ENCODE data around the gene AHI1. TPM values are rescaled to one million over a fixed set of nuclear protein-coding genes. Genes with fewer than 3 reads are reported as not detected.
A peak's percentile ranks its signal among the peaks of the same experiment; 100 is the strongest.

Gene AHI1
- total and polyA plus RNA-seq, 2 experiments from 2014 or later: 14.8 to 21.5 TPM

DNA sequence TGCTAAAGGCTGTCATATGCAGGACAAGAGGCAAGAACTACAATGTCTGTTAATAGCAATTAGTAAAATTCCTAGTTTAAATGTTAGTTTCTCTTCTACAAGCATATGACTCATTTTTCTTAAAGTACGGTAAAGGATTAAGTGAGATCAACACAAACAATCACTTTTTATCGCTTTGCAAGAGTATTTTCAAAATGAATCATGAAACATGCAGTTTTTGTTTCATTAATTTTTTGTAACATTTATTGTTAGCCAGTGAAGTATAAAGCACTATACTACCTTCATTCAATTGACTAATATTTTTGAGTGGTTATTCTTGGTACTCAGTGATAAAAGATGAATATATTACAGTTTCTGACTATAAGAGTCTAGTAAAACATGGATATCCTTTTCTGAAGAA is 138.6 kb downstream of the AHI1 start:
- no peak overlapping the region for H3K4me3 ChIP-seq
- H3K4me1 ChIP-seq (ENCODE audit: insufficient read depth): no peaks in the 10 kb centered on the region
- TF ChIP-seq EZH2phosphoT487 (IDR thresholded peaks at IDR 0.05; ENCODE audit: low read depth, severe bottlenecking, unreplicated experiment) (no peak), EZH2 (IDR thresholded peaks at IDR 0.05; ENCODE audit: borderline replicate concordance) (no peak), CTCF (IDR thresholded peaks at IDR 0.05; ENCODE audit: poor library complexity) (no peak)
- no peaks in the 10 kb centered on the region for H3K9me2 ChIP-seq (replicated peaks; ENCODE audit: insufficient read depth)
- no peak overlapping the region for H3K27ac ChIP-seq
- H3K36me3 ChIP-seq (replicated peaks; ENCODE audit: insufficient read depth, low read depth): no peaks in the 10 kb centered on the region
- no peaks in the 10 kb centered on the region for H3K79me2 ChIP-seq
- H2AFZ ChIP-seq: no peak overlapping the region
- H3K4me2 ChIP-seq: peak overlapping the region; percentile 18
- H3K9me3 ChIP-seq (ENCODE audit: low read depth): no peaks in the 10 kb centered on the region
- H3K27me3 ChIP-seq: no peaks in the 10 kb centered on the region
- DNase-seq (ENCODE audit: low spot score): no peak
- no peaks in the 10 kb centered on the region for H4K20me1 ChIP-seq (ENCODE audit: insufficient read depth, poor library complexity, severe bottlenecking)
- 73% methylated on average over 2 of the region's 2 CpGs for WGBS (ENCODE audit: low lambda C conversion rate, missing lambda C conversion rate)

- no peaks in the 10 kb centered on the region for H3K79me2 ChIP-seq
- no peak for TF ChIP-seq EZH2 (IDR thresholded peaks at IDR 0.05; ENCODE audit: borderline replicate concordance)
- DNase-seq (ENCODE audit: low spot score): no peak
- H3K36me3 ChIP-seq (replicated peaks; ENCODE audit: insufficient read depth, low read depth): no peaks in the 10 kb centered on the region
- H3K9me3 ChIP-seq (ENCODE audit: low read depth): no peaks in the 10 kb centered on the region
- peak overlapping the region; percentile 18 for H3K4me2 ChIP-seq
- H3K4me3 ChIP-seq: no peak overlapping the region
- H3K9me2 ChIP-seq (replicated peaks; ENCODE audit: insufficient read depth): no peaks in the 10 kb centered on the region
- no peaks in the 10 kb centered on the region for H3K27me3 ChIP-seq
- WGBS (ENCODE audit: low lambda C conversion rate, missing lambda C conversion rate): 97% methylated on average over 1 of the region's 1 CpG
- H3K4me1 ChIP-seq (ENCODE audit: insufficient read depth): no peaks in the 10 kb centered on the region
- no peak overlapping the region for H2AFZ ChIP-seq
- H4K20me1 ChIP-seq (ENCODE audit: insufficient read depth, poor library complexity, severe bottlenecking): no peaks in the 10 kb centered on the region
- no peak overlapping the region for H3K27ac ChIP-seq
These were observed 139.2 kb downstream of the AHI1 start for GRCh38 chr6:135358251-135358821.

DNA sequence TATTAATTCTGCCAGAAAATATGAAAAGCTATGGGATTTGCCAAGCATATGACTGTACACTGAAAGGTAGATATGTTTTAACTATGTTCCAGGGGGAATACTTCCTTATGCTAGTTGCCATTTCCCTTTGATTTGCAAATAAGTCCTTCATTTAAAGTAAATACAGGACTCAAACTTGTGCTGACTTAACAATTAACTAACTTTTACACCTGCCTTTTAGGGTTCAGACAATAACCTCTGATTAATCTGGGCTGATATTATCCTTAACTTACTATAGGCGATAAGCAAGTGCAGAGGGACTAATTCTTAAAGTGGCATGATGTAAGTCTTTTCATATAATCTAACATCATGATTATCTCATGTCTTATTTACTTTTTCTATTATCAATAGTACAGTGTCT is 143.1 kb downstream of the AHI1 start:
- no peak overlapping the region for H2AFZ ChIP-seq
- H4K20me1 ChIP-seq (ENCODE audit: insufficient read depth, poor library complexity, severe bottlenecking): no peaks in the 10 kb centered on the region
- H3K4me3 ChIP-seq: no peak overlapping the region
- no peak for DNase-seq (ENCODE audit: low spot score)
- no peak overlapping the region for H3K4me2 ChIP-seq
- H3K27me3 ChIP-seq: no peaks in the 10 kb centered on the region
- no peaks in the 10 kb centered on the region for H3K36me3 ChIP-seq (replicated peaks; ENCODE audit: insufficient read depth, low read depth)
- H3K79me2 ChIP-seq: no peaks in the 10 kb centered on the region
- no peaks in the 10 kb centered on the region for H3K4me1 ChIP-seq (ENCODE audit: insufficient read depth)
- TF ChIP-seq EZH2 (IDR thresholded peaks at IDR 0.05; ENCODE audit: borderline replicate concordance) (no peak), CTCF (IDR thresholded peaks at IDR 0.05; ENCODE audit: poor library complexity) (no peak), EZH2phosphoT487 (IDR thresholded peaks at IDR 0.05; ENCODE audit: low read depth, severe bottlenecking, unreplicated experiment) (no peak)
- WGBS (ENCODE audit: low lambda C conversion rate, missing lambda C conversion rate): 82% methylated on average over 1 of the region's 1 CpG
- no peaks in the 10 kb centered on the region for H3K9me2 ChIP-seq (replicated peaks; ENCODE audit: insufficient read depth)
- H3K9me3 ChIP-seq (ENCODE audit: low read depth): no peaks in the 10 kb centered on the region
- no peak overlapping the region for H3K27ac ChIP-seq

- Histone ChIP-seq H3K79me2 (no peaks in the 10 kb centered on the region), H3K4me2 (no peak overlapping the region), H3K9me3 (ENCODE audit: low read depth) (no peaks in the 10 kb centered on the region), H3K9me2 (replicated peaks; ENCODE audit: insufficient read depth) (no peaks in the 10 kb centered on the region), H2AFZ (no peak overlapping the region), H3K36me3 (replicated peaks; ENCODE audit: insufficient read depth, low read depth) (no peaks in the 10 kb centered on the region), H3K27me3 (no peaks in the 10 kb centered on the region), H3K4me1 (ENCODE audit: insufficient read depth) (no peaks in the 10 kb centered on the region), H3K4me3 (no peak overlapping the region), H4K20me1 (ENCODE audit: insufficient read depth, poor library complexity, severe bottlenecking) (no peaks in the 10 kb centered on the region), H3K27ac (no peak overlapping the region)
- no peak for DNase-seq (ENCODE audit: low spot score)
- TF ChIP-seq EZH2phosphoT487 (IDR thresholded peaks at IDR 0.05; ENCODE audit: low read depth, severe bottlenecking, unreplicated experiment) (no peak), CTCF (IDR thresholded peaks at IDR 0.05; ENCODE audit: poor library complexity) (no peak), EZH2 (IDR thresholded peaks at IDR 0.05; ENCODE audit: borderline replicate concordance) (no peak)
- 87% methylated on average over 2 of the region's 2 CpGs for WGBS (ENCODE audit: low lambda C conversion rate, missing lambda C conversion rate)
These were observed 144.4 kb downstream of the AHI1 start for GRCh38 chr6:135353113-135353512.

All from hepatocyte (in vitro differentiated cells).